NT2/D1 (cell line): ENCODE data around the gene HAAO.

ENCODE experiments used
- SUZ12 ChIP-seq: IDR thresholded peaks from 2 replicates; pipeline ENCODE4 v1.6.1; 2011; ENCODE audit not compliant: insufficient read length, insufficient read depth; ENCODE audit errors: extremely low read depth
- YY1 ChIP-seq: IDR thresholded peaks from 2 replicates; pipeline ENCODE4 v1.6.1; 2011; ENCODE audit not compliant: insufficient read length, insufficient read depth
- ZNF274 ChIP-seq: IDR thresholded peaks from 2 replicates; pipeline ENCODE4 v1.6.1; 2011; ENCODE audit warnings: mild to moderate bottlenecking, low read depth, low read length

GRCh38 chr2:42812899-42813479, 20.6 kb upstream of the HAAO start:
- TF ChIP-seq ZNF274 (no peak), SUZ12 (no peak), YY1 (no peak)
